ENCODE measurements around the gene TRIM71. TPM values are rescaled to one million over a fixed set of nuclear protein-coding genes. Genes with fewer than 3 reads are reported as not detected.
"Not testable (repeated sequence)": the region's sequence is repeated elsewhere in the genome, so short reads cannot be mapped to it uniquely, and the experiment has no call there.

The TRIM71 gene
- total RNA-seq, 3 donors from 2014 or later, result under 0.01 TPM; not detected in 1

DNA sequence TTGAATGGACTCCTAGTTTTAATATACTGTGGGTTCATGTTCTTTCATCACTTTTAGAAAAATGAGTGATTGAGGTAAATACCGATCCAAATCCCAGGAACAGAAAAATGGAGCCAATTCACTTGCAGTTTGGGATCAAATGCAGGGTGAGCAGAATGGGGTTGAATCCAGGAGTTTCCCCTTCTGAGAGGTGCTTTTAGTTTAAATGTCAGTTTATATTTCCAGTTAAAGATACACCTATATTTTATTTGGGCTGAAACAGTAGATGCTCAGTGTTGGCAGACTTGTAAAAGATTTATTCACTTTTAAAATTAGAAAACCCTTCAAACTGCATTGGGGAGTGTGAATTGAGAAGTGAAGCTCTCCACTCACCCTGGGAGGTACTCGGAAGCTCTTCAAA, 2.6 kb downstream of the TRIM71 start:
- Histone ChIP-seq H3K27me3 (peaks cover 10 to 68% of the 10 kb centered on the region in 2 donors), H3K4me3 (no peak overlapping the region), H3K36me3 (no peaks in the 10 kb centered on the region), H3K27ac (no peak overlapping the region), H3K9me3 (no peaks in the 10 kb centered on the region), H3K4me1 (peaks cover 5 to 10% of the 10 kb centered on the region in 2 donors)
- no peak for TF ChIP-seq POLR2A (IDR thresholded peaks at IDR 0.05)
- TF ChIP-seq POLR2AphosphoS5 (IDR thresholded peaks at IDR 0.05), result no peak
- TF ChIP-seq, protein P1, sequence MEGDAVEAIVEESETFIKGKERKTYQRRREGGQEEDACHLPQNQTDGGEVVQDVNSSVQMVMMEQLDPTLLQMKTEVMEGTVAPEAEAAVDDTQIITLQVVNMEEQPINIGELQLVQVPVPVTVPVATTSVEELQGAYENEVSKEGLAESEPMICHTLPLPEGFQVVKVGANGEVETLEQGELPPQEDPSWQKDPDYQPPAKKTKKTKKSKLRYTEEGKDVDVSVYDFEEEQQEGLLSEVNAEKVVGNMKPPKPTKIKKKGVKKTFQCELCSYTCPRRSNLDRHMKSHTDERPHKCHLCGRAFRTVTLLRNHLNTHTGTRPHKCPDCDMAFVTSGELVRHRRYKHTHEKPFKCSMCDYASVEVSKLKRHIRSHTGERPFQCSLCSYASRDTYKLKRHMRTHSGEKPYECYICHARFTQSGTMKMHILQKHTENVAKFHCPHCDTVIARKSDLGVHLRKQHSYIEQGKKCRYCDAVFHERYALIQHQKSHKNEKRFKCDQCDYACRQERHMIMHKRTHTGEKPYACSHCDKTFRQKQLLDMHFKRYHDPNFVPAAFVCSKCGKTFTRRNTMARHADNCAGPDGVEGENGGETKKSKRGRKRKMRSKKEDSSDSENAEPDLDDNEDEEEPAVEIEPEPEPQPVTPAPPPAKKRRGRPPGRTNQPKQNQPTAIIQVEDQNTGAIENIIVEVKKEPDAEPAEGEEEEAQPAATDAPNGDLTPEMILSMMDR (IDR thresholded peaks at IDR 0.05), result no peak
- DNase-seq (ENCODE audit: low spot score in 2 of 2), result no peak
- intact Hi-C loops (cut with DNase I; ENCODE audit: low total_unique reads), result no loop called here

DNA sequence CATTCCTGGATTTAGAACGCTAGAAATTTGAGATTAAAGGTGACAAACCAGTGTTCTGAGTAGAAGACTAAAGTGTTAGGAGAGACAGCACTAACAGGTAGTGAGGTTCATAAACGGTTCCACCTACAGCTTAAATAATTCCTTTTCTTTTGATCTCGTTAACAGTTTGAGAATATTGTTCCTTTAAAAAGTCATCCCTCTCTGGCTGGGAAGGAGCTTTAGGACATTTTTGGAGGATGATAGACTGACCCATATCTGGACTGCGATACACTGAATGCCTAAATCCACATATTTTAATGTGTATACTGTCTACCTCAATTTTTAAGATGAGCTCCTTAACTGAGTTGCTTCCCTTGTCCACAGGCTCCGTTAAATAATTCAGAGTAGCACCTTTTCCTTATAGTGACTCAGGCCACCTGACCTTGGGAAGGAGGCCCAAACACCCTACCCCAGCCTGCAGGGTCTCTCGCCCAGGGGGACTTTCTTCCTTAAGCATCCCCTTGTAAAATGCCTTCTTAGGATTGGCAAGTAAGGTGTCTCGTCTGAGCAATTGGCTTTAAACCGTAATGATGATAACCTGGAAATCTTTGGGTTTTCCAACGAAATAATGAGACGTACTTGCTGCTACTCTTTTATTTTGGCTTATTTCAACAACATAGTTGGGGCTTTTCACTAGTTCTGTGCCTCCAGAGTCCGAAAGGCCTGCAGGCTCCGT, 3.3 kb downstream of the TRIM71 start:
- intact Hi-C loops (cut with DNase I; ENCODE audit: low total_unique reads), result no loop called here
- H3K4me3 ChIP-seq, result peak overlapping the region in 1 of 3 donors; percentile 39
- no peaks in the 10 kb centered on the region for H3K9me3 ChIP-seq
- TF ChIP-seq POLR2A (IDR thresholded peaks at IDR 0.05) (no peak), POLR2AphosphoS5 (IDR thresholded peaks at IDR 0.05) (no peak)
- TF ChIP-seq, protein P1 (IDR thresholded peaks at IDR 0.05), result no peak
- H3K27ac ChIP-seq, result no peak overlapping the region
- H3K36me3 ChIP-seq, result no peaks in the 10 kb centered on the region
- H3K27me3 ChIP-seq, result peaks cover 10 to 61% of the 10 kb centered on the region in 2 donors
- H3K4me1 ChIP-seq, result peaks cover 5 to 10% of the 10 kb centered on the region in 2 donors
- DNase-seq (ENCODE audit: low spot score in 2 of 2), result no peak

DNA sequence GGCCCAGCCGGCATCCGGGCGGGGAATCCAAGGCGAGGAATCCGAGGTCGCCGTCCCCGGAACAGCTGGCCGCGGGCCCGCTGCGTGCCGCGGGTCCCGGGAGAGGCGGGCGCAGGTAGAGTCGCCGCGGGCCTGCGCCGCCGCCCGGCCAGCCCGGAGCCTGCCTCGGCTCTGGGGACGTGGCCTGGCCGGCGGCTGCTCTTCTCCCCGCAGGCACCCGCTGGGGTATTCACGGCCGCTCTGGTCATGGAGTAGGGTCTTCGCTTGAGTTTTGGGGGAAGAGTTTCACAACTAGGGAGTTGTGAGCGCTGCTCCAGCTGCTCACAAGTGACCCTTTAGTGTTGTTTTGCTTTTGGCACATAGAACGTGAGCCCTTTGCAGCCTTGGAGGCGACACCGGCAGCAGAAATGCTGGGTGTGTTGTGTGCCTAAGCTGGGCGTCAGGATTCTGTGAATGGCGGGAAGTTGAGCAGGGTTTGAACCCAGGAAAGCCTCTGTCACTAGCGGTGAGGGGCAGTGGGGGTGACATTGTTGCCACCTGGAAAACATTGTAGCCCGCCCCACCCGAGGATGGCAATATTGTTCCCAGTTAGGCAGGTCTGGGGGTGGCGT, 4.0 kb downstream of the TRIM71 start:
- peak overlapping the region in 1 of 3 donors; percentile 39 for H3K4me3 ChIP-seq
- no peak overlapping the region for H3K27ac ChIP-seq
- TF ChIP-seq, protein P1 (IDR thresholded peaks at IDR 0.05), result no peak
- TF ChIP-seq POLR2AphosphoS5 (IDR thresholded peaks at IDR 0.05), result no peak
- no peak for TF ChIP-seq POLR2A (IDR thresholded peaks at IDR 0.05)
- intact Hi-C loops (cut with DNase I; ENCODE audit: low total_unique reads), result no loop called here
- no peak for DNase-seq (ENCODE audit: low spot score in 2 of 2)
- no peaks in the 10 kb centered on the region for H3K9me3 ChIP-seq
- H3K4me1 ChIP-seq, result peaks cover 1 to 10% of the 10 kb centered on the region in 2 donors
- no peaks in the 10 kb centered on the region for H3K36me3 ChIP-seq
- peaks cover 10 to 54% of the 10 kb centered on the region in 2 donors for H3K27me3 ChIP-seq

DNA sequence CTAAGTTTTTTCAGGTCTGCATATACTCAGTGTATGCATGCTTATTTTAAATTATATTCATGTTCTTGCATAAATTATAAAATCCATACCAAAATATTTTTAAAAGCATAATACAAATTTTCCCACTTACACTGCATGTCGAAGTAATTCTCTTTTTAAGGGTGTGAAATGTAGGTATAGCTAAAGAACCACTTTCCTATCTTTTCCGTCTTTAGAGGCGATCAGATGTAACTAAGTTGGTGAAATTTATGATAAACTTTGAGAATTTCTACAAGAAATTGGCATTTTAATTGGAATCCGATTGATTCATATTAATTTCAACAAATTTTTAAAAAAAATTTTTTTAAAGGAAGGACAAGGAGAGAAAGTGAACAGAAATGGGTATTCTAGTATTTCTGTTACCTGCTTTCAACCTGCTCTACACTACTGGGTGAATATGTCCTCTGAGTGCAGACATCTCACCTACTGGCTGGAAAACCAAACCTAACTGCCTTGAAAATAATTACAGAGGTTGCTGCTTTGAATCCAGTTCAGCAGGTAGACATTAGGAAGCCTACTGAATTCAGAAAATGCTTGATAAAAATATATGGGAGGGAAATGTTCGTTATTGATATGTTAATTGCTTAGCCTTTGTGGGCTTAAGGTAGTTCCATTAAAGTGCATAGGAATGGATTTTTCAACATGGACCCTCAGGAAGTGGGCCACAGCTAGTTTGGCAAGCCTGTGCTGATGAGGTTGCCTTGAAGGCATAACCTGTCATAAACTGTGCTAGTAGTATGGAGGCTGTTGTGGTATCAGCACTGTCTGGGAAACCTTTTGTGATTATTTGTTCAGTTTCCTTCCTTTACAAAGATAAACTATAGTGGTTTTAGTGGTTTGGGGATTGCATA, 5.1 kb downstream of the TRIM71 start:
- H3K27ac ChIP-seq, result no peak overlapping the region
- H3K4me3 ChIP-seq, result no peak overlapping the region
- H3K36me3 ChIP-seq, result no peaks in the 10 kb centered on the region
- DNase-seq (ENCODE audit: low spot score in 2 of 2), result no peak
- H3K9me3 ChIP-seq, result no peaks in the 10 kb centered on the region
- TF ChIP-seq, protein P1 (IDR thresholded peaks at IDR 0.05), result no peak
- TF ChIP-seq POLR2AphosphoS5 (IDR thresholded peaks at IDR 0.05), result no peak
- no peak for TF ChIP-seq POLR2A (IDR thresholded peaks at IDR 0.05)
- peaks cover 0 to under 1% of the 10 kb centered on the region in 2 donors for H3K4me1 ChIP-seq
- H3K27me3 ChIP-seq, result peaks cover 6 to 44% of the 10 kb centered on the region in 2 donors
- intact Hi-C loops (cut with DNase I; ENCODE audit: low total_unique reads), result no loop called here

DNA sequence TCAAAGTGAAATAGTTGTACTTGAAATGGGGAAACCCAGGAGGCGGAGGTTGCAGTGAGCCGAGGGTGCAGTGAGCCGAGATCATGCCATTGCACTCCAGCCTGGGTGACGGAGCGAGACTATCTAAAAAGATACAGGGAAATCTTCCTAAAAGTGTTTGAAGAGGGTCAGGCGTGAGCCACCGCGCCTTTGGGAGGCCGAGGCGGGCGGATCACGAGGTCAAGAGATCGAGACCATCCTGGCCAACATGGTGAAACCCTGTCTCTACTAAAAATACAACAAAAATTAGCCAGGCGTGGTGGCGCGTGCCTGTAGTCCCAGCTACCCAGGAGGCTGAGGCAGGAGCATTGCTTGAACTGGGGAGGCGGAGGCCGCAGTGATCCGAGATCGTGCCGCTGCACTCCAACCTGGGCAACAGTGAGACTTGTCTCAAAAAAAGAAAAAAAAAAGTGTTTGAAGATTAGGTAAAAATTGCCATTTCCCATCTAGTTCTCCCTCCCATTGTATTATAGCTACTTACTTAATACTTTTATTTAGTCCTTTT, 5.9 kb downstream of the TRIM71 start:
- H3K27me3 ChIP-seq, result peaks cover 6 to 35% of the 10 kb centered on the region in 2 donors
- DNase-seq (ENCODE audit: low spot score in 2 of 2); H3K4me1 ChIP-seq; H3K9me3 ChIP-seq; H3K4me3 ChIP-seq; H3K36me3 ChIP-seq; H3K27ac ChIP-seq; intact Hi-C loops (cut with DNase I; ENCODE audit: low total_unique reads): not testable (repeated sequence)

Measured in breast epithelium (tissue), 4 donors.